Stimulated activated CD4-positive, alpha-beta T cell treated with anti-CD3 and anti-CD28 coated beads, Interleukin-15, amount 100 ng/mL, for 48 hours (primary cell): ENCODE data around the gene COL26A1.

Source experiments
- DNase-seq, 2 donors: peaks; one replicate each; pipeline ENCODE4 v3.0.0-alpha.2; 2020; ENCODE audit warnings: low read depth in 2 of 2

COL26A1 gene

DNA sequence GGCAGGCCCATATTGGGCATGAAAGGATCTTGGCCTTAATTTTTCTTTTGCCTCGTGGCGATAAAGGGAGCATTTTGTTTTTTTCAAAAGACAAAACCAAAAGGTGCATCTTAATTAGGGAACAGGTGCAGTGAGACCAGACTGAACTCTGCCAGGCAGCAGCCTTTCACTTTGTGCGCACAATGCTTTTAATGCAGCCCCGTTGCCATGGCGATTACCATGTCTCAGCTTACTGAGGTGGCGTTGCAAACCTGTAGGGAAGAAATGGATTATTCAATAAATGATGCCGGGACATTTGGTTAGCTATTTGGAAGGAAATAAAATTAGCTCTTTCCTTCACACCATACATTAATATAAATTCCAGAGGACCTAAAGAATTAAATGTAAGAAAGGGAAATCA is 204.6 kb downstream of the COL26A1 start:
- DNase-seq: no peak

- DNase-seq: no peak
These were observed 209.5 kb downstream of the COL26A1 start for GRCh38 chr7:101572156-101572555.

- no peak for DNase-seq
These were observed 212.5 kb downstream of the COL26A1 start for GRCh38 chr7:101575168-101575567.

DNA sequence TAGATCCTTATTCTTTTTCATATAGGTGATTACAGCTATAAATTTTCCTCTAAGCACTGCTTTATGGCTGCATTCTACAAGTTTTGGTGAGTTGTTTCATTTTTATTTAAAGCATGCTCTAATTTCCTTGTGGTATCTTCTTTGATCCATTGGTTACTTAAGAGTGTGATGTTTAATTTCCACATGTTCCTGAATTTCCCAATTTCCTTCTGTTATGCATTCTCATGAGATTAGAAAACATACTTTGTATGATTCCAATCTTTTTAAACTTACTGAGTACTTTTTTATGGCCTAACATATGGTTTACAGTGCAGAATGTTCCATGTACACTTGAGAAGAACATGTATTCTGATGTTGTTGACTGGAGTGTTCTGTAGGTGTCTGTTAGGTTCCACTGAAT is 213.0 kb downstream of the COL26A1 start:
- no peak for DNase-seq

- DNase-seq: no peak
These were observed 214.3 kb downstream of the COL26A1 start for GRCh38 chr7:101576998-101577397.

GRCh38 chr7:101578552-101578951 is 215.9 kb downstream of the COL26A1 start:
- no peak for DNase-seq

- no peak for DNase-seq
These were observed 217.9 kb downstream of the COL26A1 start for GRCh38 chr7:101580596-101580995.

DNA sequence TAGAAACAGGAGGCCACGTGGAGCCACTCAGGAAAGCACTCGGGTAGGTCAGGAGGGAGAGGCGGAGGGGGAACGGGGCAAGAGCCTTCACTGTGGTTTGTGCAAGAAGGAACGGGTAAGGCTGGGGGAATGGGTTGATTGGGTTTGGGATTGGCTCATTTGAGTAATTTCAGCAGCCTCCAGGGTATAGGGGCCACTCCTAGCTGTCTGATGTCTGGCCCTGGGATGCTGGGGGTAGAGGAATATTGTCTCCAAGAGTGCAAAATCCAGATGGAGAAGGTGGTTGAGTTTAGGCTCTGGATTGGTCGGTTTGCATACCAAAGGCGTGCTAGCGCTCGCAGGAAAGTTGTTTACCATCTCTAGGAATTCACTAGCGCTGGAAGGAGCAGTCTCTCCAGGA is 219.2 kb downstream of the COL26A1 start:
- DNase-seq: no peak

- no peak for DNase-seq
These were observed 220.3 kb downstream of the COL26A1 start for GRCh38 chr7:101582971-101583370.

DNA sequence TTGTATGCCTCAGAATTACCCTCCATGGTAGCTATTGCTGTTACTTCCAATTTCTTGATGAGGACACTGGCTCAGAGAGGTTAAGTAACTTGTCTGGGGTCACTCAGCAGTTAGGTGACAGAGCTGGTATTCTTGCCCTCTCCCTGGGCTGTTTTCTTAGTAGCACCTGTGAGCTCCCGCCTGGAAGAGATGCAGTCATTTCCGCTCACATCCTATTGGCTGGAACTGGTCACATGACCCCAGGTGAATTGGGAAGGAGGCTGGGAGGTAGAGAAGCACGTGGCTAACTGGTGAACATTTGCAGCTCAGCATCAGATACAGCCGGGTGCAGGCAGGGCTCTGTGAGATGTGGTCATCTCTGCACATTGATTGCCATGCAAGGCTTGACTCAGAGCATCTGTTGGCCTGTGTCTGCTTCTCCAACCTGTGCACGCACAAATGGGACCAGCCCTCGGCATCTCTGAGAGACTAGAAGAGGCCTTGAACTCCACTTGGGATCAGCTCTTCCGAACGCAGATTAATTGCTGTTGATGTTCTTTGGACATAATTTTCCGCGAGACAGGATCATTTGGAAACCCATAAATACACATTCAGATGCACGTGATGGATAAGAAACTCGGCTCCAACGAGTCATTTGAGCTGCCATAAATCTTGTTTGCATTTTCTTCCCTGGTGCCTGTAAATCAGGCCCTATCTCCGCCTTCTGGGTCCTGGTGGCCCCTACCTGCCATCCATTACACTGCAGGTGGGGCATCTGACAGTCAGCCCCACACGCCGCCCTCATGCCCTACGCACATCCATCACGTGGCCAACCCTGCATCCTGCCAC is 223.6 kb downstream of the COL26A1 start:
- no peak for DNase-seq

GRCh38 chr7:101586906-101587677 is 224.4 kb downstream of the COL26A1 start:
- no peak for DNase-seq

- DNase-seq: no peak
These were observed 225.7 kb downstream of the COL26A1 start for GRCh38 chr7:101588131-101588935.

GRCh38 chr7:101589052-101589451 is 226.4 kb downstream of the COL26A1 start:
- no peak for DNase-seq

DNA sequence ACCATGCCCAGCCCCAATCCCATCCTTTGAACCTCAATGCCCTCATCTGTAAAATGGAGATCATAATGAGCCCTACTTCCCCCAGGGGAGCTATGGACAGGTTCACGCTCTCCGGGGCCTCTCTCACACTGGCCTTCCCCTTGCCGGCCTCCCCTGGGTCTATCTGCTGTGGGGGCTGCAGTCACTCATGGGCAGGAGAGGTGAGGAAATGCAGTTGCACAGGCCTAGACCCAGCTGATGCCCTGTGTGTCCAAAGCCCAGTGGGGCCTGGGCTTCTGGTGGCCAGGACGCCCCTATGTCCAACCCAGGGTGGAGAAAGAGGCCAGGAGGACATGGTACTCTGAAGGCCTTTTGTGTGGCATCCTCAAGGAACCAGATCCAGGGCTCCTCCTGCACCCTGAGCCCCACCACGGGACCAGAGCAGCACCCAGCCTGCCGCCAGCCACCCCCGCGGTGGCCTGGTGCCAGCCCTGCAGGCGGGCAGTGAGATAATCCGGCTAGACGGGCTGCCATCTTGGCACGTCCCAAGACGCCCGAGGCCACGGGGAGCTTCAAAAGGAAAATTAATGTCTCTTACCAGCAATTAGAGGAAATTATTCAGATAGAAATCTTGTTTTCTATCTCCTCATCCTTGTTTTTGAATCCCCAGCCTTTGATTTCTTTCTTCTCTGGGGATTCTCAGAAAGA is 227.4 kb downstream of the COL26A1 start:
- DNase-seq: no peak

DNA sequence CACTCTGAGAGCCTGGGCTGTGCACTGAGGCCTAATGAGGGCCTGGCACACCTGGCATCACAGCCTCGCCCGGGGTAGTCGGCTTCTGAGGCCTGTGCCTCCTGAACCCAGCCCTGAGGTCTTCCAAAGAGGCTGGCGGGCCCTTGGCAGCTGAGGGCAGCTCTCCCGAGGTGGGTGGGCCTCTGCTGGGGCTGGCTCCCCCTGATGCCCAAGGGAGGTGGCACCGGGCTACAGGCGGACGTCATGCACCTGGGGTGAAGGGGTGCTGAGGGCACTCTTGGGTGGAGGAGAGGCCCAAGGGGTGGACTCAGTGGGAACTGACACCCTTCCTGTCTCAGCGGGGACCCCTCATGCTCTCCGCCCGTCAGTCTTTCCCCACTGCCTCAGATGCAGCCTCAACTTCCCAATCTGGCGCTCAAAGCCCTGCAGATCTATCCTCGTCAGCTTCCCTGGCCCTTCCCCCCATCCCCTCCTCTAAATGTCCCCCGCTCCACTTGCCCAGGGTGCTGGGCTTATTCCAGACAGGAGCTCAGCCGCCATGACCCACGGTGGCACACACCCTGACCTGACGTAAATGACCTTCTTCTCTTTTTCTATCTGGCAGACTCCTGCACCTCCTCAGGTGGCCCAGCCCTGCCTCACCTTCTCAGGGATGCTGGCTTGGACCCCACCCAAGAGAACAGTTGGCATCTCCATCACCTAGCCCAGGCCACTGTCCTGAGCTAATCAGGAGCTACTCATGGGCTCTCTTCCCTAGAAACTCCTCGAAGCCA is 228.2 kb downstream of the COL26A1 start:
- no peak for DNase-seq

- no peak for DNase-seq
These were observed 228.8 kb downstream of the COL26A1 start for GRCh38 chr7:101591504-101591903.

DNA sequence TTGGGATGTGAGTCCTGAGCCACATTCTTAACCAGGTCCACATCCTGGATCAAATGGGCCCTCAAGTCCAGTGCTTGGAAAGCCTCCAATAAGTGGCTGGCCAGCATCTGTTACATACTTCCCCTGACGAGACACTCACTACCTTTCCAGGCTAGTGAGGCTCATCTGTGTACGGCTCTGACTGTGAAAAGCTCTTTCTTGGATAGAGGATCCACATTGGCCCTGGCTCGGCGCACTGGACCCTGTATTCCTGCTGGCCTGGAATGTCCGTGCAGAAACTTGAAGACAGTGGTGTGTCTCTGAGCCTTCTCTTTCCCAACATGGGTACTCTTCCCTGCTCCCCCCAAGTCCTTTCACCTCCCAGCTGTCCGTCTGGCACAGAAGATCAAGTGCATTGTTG is 230.9 kb downstream of the COL26A1 start:
- no peak for DNase-seq

- DNase-seq: no peak
These were observed 232.1 kb downstream of the COL26A1 start for GRCh38 chr7:101594790-101595189.

DNA sequence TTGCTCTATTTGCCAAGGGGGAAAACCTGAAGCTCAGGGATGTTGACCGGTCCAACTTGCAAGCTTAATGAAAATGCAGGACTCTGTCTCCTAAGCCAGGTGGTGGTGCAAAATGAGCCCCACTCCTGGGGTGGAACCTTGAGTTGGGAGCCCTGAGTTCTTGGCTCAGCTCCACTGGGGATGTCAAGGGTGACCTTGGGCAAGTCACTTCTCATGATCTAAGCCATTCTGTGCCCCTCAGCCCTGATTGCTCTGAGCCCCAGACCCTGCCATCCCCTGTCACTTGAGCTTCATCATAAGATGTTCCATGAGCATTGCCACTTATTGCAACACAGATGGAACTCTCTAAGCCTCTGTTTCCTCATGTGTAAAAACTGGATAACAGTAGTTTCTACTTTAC is 232.6 kb downstream of the COL26A1 start:
- DNase-seq: no peak

GRCh38 chr7:101595766-101596537 is 233.3 kb downstream of the COL26A1 start:
- no peak for DNase-seq
